GM21786 (cell line): ENCODE measurements around the gene SNRPB.
A peak's percentile ranks its signal among the peaks of the same experiment; 100 is the strongest.
"Not testable (repeated sequence)": the region's sequence is repeated elsewhere in the genome, so short reads cannot be mapped to it uniquely, and the experiment has no call there.

Experiments
- ATAC-seq: cut with Tn5 transposase; IDR thresholded peaks from one replicate; pipeline ENCODE4 v1.9.1; 2021; ENCODE audit not compliant: unreplicated experiment

The SNRPB gene

GRCh38 chr20:2470423-2471193 lies at the start of gene SNRPB:
Gene SNRPB (minus strand): TSS chr20:2470789. CDS start chr20:2470690, 99 bp downstream.
- peak; percentile 98 for ATAC-seq

GRCh38 chr20:2519115-2519809 lies 48.7 kb upstream of the SNRPB start:
- ATAC-seq, result no peak

GRCh38 chr20:2518558-2518957 lies 48.0 kb upstream of the SNRPB start:
- no peak for ATAC-seq

GRCh38 chr20:2518096-2518495 lies 47.5 kb upstream of the SNRPB start:
- ATAC-seq, result no peak

GRCh38 chr20:2516399-2516798 lies 45.8 kb upstream of the SNRPB start:
- no peak for ATAC-seq

- no peak for ATAC-seq
These were observed 44.6 kb upstream of the SNRPB start for GRCh38 chr20:2515203-2515602.

- no peak for ATAC-seq
These were observed 39.2 kb upstream of the SNRPB start for GRCh38 chr20:2509794-2510193.

GRCh38 chr20:2509468-2509781 lies 38.8 kb upstream of the SNRPB start:
- no peak for ATAC-seq

- ATAC-seq, result peak; percentile 95
These were observed 38.3 kb upstream of the SNRPB start, which contains the start of gene ZNF343 for GRCh38 chr20:2508631-2509467. Gene ZNF343 (minus strand): TSS chr20:2508915. CDS start chr20:2493895, 15,020 bp downstream.

GRCh38 chr20:2507875-2508630 lies 37.5 kb upstream of the SNRPB start:
- ATAC-seq, result no peak

GRCh38 chr20:2507464-2507863 lies 36.9 kb upstream of the SNRPB start:
- ATAC-seq, result no peak

GRCh38 chr20:2506426-2506825 lies 35.8 kb upstream of the SNRPB start:
- not testable (repeated sequence) for ATAC-seq

GRCh38 chr20:2504803-2505202 lies 34.2 kb upstream of the SNRPB start:
- not testable (repeated sequence) for ATAC-seq

GRCh38 chr20:2502808-2503384 lies 32.3 kb upstream of the SNRPB start:
- not testable (repeated sequence) for ATAC-seq

- no peak for ATAC-seq
These were observed 15.1 kb upstream of the SNRPB start for GRCh38 chr20:2485661-2486060.

- ATAC-seq, result no peak
These were observed 14.5 kb upstream of the SNRPB start for GRCh38 chr20:2485080-2485479.

- ATAC-seq, result no peak
These were observed 12.9 kb upstream of the SNRPB start for GRCh38 chr20:2483504-2483903.

- no peak for ATAC-seq
These were observed 9.8 kb upstream of the SNRPB start for GRCh38 chr20:2480381-2480780.

- no peak for ATAC-seq
These were observed 6.4 kb upstream of the SNRPB start for GRCh38 chr20:2476742-2477615.
